GM12878 (cell line): ENCODE data around the gene SSBP3. TPM values are rescaled to one million over a fixed set of nuclear protein-coding genes. Genes with fewer than 3 reads are reported as not detected.

Source experiments
- ATAC-seq: fragments of 200-7000 bp; cut with Tn5 transposase; 3 replicates; pipeline ENCODE4 v1.9.1; 2020; ENCODE audit warnings: mild to moderate bottlenecking, moderate library complexity
- BruUV-seq: library from RNA; stranded (reverse); fragments of 400-500 nt; replicated peaks from 2 replicates; lab custom pipeline; 2021; lab: Mats Ljungman, UMichigan
- CTCF ChIA-PET: fragments of 300-600 bp; sonication (Branson Sonifier 250); formaldehyde crosslinking; extraction: SDS; loops from one replicate; lab custom pipeline; 2021; ENCODE audit warnings: inconsistent platforms; lab: Yijun Ruan, JAX
- POLR2A ChIA-PET: fragments of 350-600 bp; formaldehyde crosslinking; extraction: SDS; loops from one replicate; lab custom pipeline; 2021; ENCODE audit warnings: inconsistent platforms; lab: Charles Lee
- RAD21 ChIA-PET: fragments of 300-600 bp; sonication (Branson Sonifier 250); formaldehyde crosslinking; loops from one replicate; lab custom pipeline; 2023; ENCODE audit warnings: antibody characterized with exemption; ENCODE audit not compliant: unreplicated experiment; lab: Charles Lee
- SMC1A ChIA-PET: fragments of 300-600 bp; sonication (Branson Sonifier 250); formaldehyde crosslinking; loops from one replicate; lab custom pipeline; 2023; ENCODE audit not compliant: unreplicated experiment, uncharacterized antibody; lab: Charles Lee
- DNase-seq: peaks from one replicate; pipeline ENCODE4 v3.0.0-alpha.2; 2011; ENCODE audit warnings: low read depth, low spot score
- FAIRE-seq: peaks from 3 replicates; lab custom pipeline; 2011; peaks lifted over from hg19 to GRCh38; lab: Jason Lieb, UNC
- H2AFZ ChIP-seq: 2 replicates; pipeline ENCODE4 v1.6.0; 2011; ENCODE audit warnings: low read depth, low read length, control low read depth; ENCODE audit not compliant: control insufficient read depth
- H3K27ac ChIP-seq: 2 replicates; pipeline ENCODE4 v1.5.1; 2011; ENCODE audit warnings: control low read depth; ENCODE audit not compliant: control insufficient read depth, insufficient read depth
- H3K27me3 ChIP-seq, 2 experiments: replicated peaks in 1 of 2; 2 replicates each; pipeline versions ENCODE4 v1.6.0 to v1.6.1; 2011; ENCODE audit warnings: low read length in 1 of 2; ENCODE audit not compliant: control insufficient read depth in 2 of 2, insufficient read depth in 2 of 2
- H3K36me3 ChIP-seq, 2 experiments: 2 replicates each; pipeline ENCODE4 v1.5.1; 2011; ENCODE audit warnings: low read length in 1 of 2; ENCODE audit not compliant: control insufficient read depth in 2 of 2, insufficient read depth in 2 of 2
- H3K4me1 ChIP-seq: 2 replicates; pipeline ENCODE4 v1.6.1; 2011; ENCODE audit warnings: mild to moderate bottlenecking, low read length, moderate library complexity, mixed read lengths; ENCODE audit not compliant: control insufficient read depth, insufficient read depth
- H3K4me2 ChIP-seq: 2 replicates; pipeline ENCODE4 v1.6.0; 2011; ENCODE audit warnings: control low read depth; ENCODE audit not compliant: control insufficient read depth, insufficient read depth
- H3K4me3 ChIP-seq: fragments of 200-600 bp; sonication (generic); 2 replicates; pipeline ENCODE4 v1.5.1; 2016
- H3K79me2 ChIP-seq: 2 replicates; pipeline ENCODE4 v1.6.0; 2011; ENCODE audit warnings: low read length; ENCODE audit not compliant: control insufficient read depth, insufficient read depth
- H3K9ac ChIP-seq: 2 replicates; pipeline ENCODE4 v1.8.0; 2011; ENCODE audit warnings: low read length, control low read depth, mixed read lengths; ENCODE audit not compliant: control insufficient read depth, insufficient read depth
- H3K9me3 ChIP-seq: replicated peaks from 3 replicates; pipeline ENCODE4 v1.5.1; 2011; ENCODE audit warnings: mild to moderate bottlenecking, low read length; ENCODE audit not compliant: control insufficient read depth, insufficient read depth
- H4K20me1 ChIP-seq: 2 replicates; pipeline ENCODE4 v1.6.0; 2011; ENCODE audit not compliant: control insufficient read depth, insufficient read depth
- BACH1 ChIP-seq: fragments of 450-650 bp; IDR thresholded peaks from 2 replicates; pipeline ENCODE4 v1.6.1; 2017; ENCODE audit warnings: mild to moderate bottlenecking, borderline replicate concordance
- BRCA1 ChIP-seq: IDR thresholded peaks from 2 replicates; pipeline ENCODE4 v1.6.1; 2011; ENCODE audit warnings: low read depth, low read length, improper control_type of control experiment
- CREM ChIP-seq: IDR thresholded peaks from 2 replicates; pipeline ENCODE4 v1.6.1; 2014; ENCODE audit warnings: antibody characterized with exemption, low read depth
- CTCF ChIP-seq, 3 experiments: IDR thresholded peaks in 2 of 3; conservative IDR thresholded peaks in 1 of 3; 2 replicates each; pipeline ENCODE4 v1.5.1; 2011; ENCODE audit warnings: low read depth in 3 of 3, low read length in 3 of 3, mild to moderate bottlenecking in 3 of 3, control low read depth in 2 of 3, moderate library complexity in 2 of 3, inconsistent platforms in 1 of 3, mixed read lengths in 1 of 3; ENCODE audit not compliant: control insufficient read depth in 2 of 3, insufficient read depth in 1 of 3; ENCODE audit errors: extremely low read depth in 1 of 3
- E4F1 ChIP-seq: fragments of 450-650 bp; IDR thresholded peaks from 2 replicates; pipeline ENCODE4 v1.6.1; 2018; ENCODE audit warnings: borderline replicate concordance, mild to moderate bottlenecking; ENCODE audit not compliant: partially characterized antibody
- EED ChIP-seq: sonication (generic); IDR thresholded peaks from 2 replicates; pipeline ENCODE4 v1.6.1; 2016; ENCODE audit warnings: antibody characterized with exemption, low read depth
- IRF4 ChIP-seq: IDR thresholded peaks from 2 replicates; pipeline ENCODE4 v1.6.1; 2011; ENCODE audit warnings: low read depth, low read length
- NBN ChIP-seq: fragments of 450-650 bp; IDR thresholded peaks from 2 replicates; pipeline ENCODE4 v1.6.1; 2016
- NFYB ChIP-seq: IDR thresholded peaks from 2 replicates; pipeline ENCODE4 v1.6.1; 2011; ENCODE audit warnings: low read depth, mild to moderate bottlenecking, low read length, improper control_type of control experiment, moderate library complexity; ENCODE audit not compliant: insufficient read depth
- NR2C1 ChIP-seq: fragments of 450-650 bp; IDR thresholded peaks from 2 replicates; pipeline ENCODE4 v1.6.1; 2017; ENCODE audit warnings: antibody characterized with exemption, mild to moderate bottlenecking, moderate library complexity
- RAD51 ChIP-seq: fragments of 450-650 bp; IDR thresholded peaks from 2 replicates; pipeline ENCODE4 v1.6.1; 2016; ENCODE audit warnings: moderate library complexity, mild to moderate bottlenecking, inconsistent platforms
- STAT1 ChIP-seq: fragments of 450-650 bp; conservative IDR thresholded peaks from 2 replicates; pipeline ENCODE4 v1.6.1; 2014; ENCODE audit warnings: antibody characterized with exemption, mild to moderate bottlenecking
- TCF12 ChIP-seq: IDR thresholded peaks from 2 replicates; pipeline ENCODE4 v1.6.1; 2011; ENCODE audit warnings: low read depth, mild to moderate bottlenecking, low read length
- TCF3 ChIP-seq: IDR thresholded peaks from 2 replicates; pipeline ENCODE4 v1.6.1; 2012; ENCODE audit warnings: low read depth, mild to moderate bottlenecking, low read length, borderline replicate concordance; ENCODE audit not compliant: insufficient read depth
- YBX1 ChIP-seq: fragments of 450-650 bp; IDR thresholded peaks from 2 replicates; pipeline ENCODE4 v1.6.1; 2016; ENCODE audit warnings: antibody characterized with exemption
- ZBED1 ChIP-seq: IDR thresholded peaks from 2 replicates; pipeline ENCODE4 v1.6.1; 2016; ENCODE audit warnings: borderline replicate concordance
- ZNF592 ChIP-seq: fragments of 450-650 bp; IDR thresholded peaks from 2 replicates; pipeline ENCODE4 v1.6.1; 2017; ENCODE audit warnings: mild to moderate bottlenecking, moderate library complexity
- WGBS: methylation state at CpG from one replicate; pipeline ENCODE4 v1.1.6; 2016; ENCODE audit warnings: low lambda C conversion rate; ENCODE audit not compliant: insufficient replicate concordance, insufficient coverage; ENCODE audit errors: missing lambda C conversion rate; 5-methylcytosine and 5-hydroxymethylcytosine counted together
- in situ Hi-C: fragments of 300-500 bp; cut with MboI; formaldehyde crosslinking; loops from 9 replicates; pipeline ENCODE4 v1.14.3; 2018; ENCODE audit warnings: mixed read lengths
- intact Hi-C: fragments of 100-400 bp; cut with micrococcal nuclease; formaldehyde crosslinking; loops from one replicate; pipeline ENCODE4 v1.14.2; 2022; ENCODE audit not compliant: unreplicated experiment
- polyA plus RNA-seq, 11 experiments: library from polyadenylated mRNA; depleted of rRNA in 4 of 11; unstranded in 6 of 11; stranded (reverse) in 5 of 11; fragments of >200 nt; fragmentation: Nextera tagmentation in 4 of 11; fragmentation: Illumina TruSeq in 1 of 11; extraction: Ambion mirVana in 4 of 11; extraction: Trizol in 1 of 11; gene quantifications; 1 replicate in 1 of 11; 2 replicates in 10 of 11; pipeline versions ENCODE4 v1.2.1 to v1.2.3, GENCODE V29; 2011 to 2016; ENCODE audit warnings: inconsistent platforms in 2 of 11, missing spikeins in 2 of 11, low read depth in 1 of 11
- total RNA-seq, 4 experiments: library from RNA; depleted of rRNA in 3 of 4; stranded (reverse); fragments of >200 nt in 3 of 4; fragmentation: Illumina TruSeq in 1 of 4; extraction: Trizol in 1 of 4; gene quantifications; 2 replicates each; pipeline versions ENCODE4 v1.2.1 to v1.2.3, GENCODE V29; 2013 to 2021

Gene SSBP3
- total and polyA plus RNA-seq, 10 of the 15 experiments (the other 5 are each of a cell fraction or from before 2014, with no cell fraction given): 4.1 to 51.7 (median 17.1) TPM

GRCh38 chr1:54365847-54366246 lies 40.3 kb downstream of the SSBP3 start:
- Histone ChIP-seq H3K36me3 (no peaks in the 10 kb centered on the region), H2AFZ (no peak overlapping the region), H3K4me2 (no peak overlapping the region), H3K4me3 (no peak overlapping the region), H3K9me3 (no peaks in the 10 kb centered on the region), H3K4me1 (peaks cover 21% of the 10 kb centered on the region), H3K27me3 (no peaks in the 10 kb centered on the region), H4K20me1 (no peaks in the 10 kb centered on the region), H3K27ac (no peak overlapping the region)
- WGBS: 80% methylated on average over 3 of the region's 3 CpGs
- CTCF ChIA-PET: no interaction called here
- DNase-seq (no peak), ATAC-seq (no peak), FAIRE-seq (no peak)
- SMC1A ChIA-PET: no interaction called here
- in situ Hi-C loops: no loop called here
- no TSS peak for BruUV-seq
- intact Hi-C loops: no loop called here
- RAD21 ChIA-PET: no interaction called here
- TF ChIP-seq CREM (no peak), ZBED1 (no peak), TCF3 (no peak), YBX1 (no peak), BACH1 (no peak), NFYB (no peak), NR2C1 (no peak), ZNF592 (no peak), IRF4 (no peak), RAD51 (no peak), EED (no peak), STAT1 (no peak), E4F1 (no peak), BRCA1 (no peak), CTCF (IDR thresholded peaks at IDR 0.05 in 2 of 3, conservative IDR thresholded peaks at IDR 0.05 in 1 of 3; ENCODE audit: control insufficient read depth in 2 of 3, extremely low read depth in 1 of 3, insufficient read depth in 1 of 3, low read depth in 3 of 3, low read length in 3 of 3) (no peak), NBN (no peak), TCF12 (no peak)
- TF ChIP-seq, all 136 proteins: peak for 0
- Histone ChIP-seq H3K9ac (no peak overlapping the region), H3K79me2 (peaks cover 6% of the 10 kb centered on the region)
- POLR2A ChIA-PET: interaction anchor here (2.1 kb wide), 1 partner anchor 8 kb away, joined by 9 read pairs; no protein-coding TSS in a partner anchor
